ENCODE data around the gene FADS1.

DNA sequence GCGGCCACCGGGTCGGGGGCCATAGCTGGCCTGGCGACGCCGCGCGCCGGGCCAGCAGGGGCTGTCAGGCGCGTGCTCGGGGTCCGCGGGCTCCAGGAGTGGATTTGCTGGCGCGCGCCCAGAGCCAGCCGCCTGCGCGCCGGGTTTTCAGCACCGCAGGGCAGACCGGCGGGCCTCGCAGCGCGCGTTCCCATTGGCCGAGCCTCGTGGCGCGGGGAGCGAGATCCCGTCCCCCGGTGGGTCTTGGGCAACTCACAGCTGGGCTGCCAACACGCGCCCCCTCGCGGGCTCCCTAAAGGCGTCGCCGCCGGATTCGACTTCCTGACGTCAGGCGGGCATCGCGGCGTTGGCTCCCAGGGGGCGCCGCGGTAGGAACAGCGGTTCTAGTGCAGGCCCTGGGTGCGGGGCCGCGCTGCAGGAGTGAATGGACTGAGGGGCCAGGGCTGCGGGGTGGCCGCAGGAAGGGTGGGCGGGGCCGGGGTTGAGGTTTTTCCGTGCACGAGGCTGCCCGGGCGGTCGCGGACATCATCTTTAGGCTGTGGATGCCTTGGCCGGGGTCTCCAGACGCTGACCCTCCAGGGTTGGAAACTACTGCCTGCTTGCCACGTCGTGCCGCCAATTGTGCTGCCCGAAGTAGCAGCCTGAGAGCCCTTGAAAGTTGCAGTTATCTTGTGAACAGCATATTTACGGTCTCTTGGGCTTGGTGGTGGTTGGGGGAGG, at the start of gene FADS1:
- TF ChIP-seq ZNF274 (IDR thresholded peaks at IDR 0.05; ENCODE audit: low read depth, low read length) (no peak), YY1 (IDR thresholded peaks at IDR 0.05; ENCODE audit: insufficient read depth, insufficient read length) (no peak), SUZ12 (IDR thresholded peaks at IDR 0.05; ENCODE audit: extremely low read depth, insufficient read depth, insufficient read length) (no peak)
